HS-5 (cell line): Measurements from ENCODE around the gene NR1H4.
A peak's percentile ranks its signal among the peaks of the same experiment; 100 is the strongest.
"Not testable (repeated sequence)": the region's sequence is repeated elsewhere in the genome, so short reads cannot be mapped to it uniquely, and the experiment has no call there.

Source experiments
- DNase-seq: peaks from one replicate; pipeline ENCODE4 v3.0.0-alpha.2; 2012; ENCODE audit warnings: low read depth

The NR1H4 gene

GRCh38 chr12:100515968-100516367 is 42.3 kb downstream of the NR1H4 start:
- no peak for DNase-seq

GRCh38 chr12:100518376-100518775 is 44.7 kb downstream of the NR1H4 start:
- no peak for DNase-seq

GRCh38 chr12:100520048-100520769 is 46.5 kb downstream of the NR1H4 start:
- no peak for DNase-seq

GRCh38 chr12:100521958-100522357 is 48.3 kb downstream of the NR1H4 start:
- DNase-seq, result no peak

- DNase-seq, result no peak
Observed at GRCh38 chr12:100528034-100528433, 54.4 kb downstream of the NR1H4 start.

- DNase-seq, result no peak
Observed at GRCh38 chr12:100528471-100529127, 54.9 kb downstream of the NR1H4 start.

GRCh38 chr12:100529756-100530350 is 56.2 kb downstream of the NR1H4 start:
- no peak for DNase-seq

GRCh38 chr12:100533376-100533775 is 59.7 kb downstream of the NR1H4 start:
- DNase-seq, result no peak

GRCh38 chr12:100534625-100535227 is 61.1 kb downstream of the NR1H4 start:
- DNase-seq, result no peak

- DNase-seq, result no peak
Observed at GRCh38 chr12:100539202-100539601, 65.5 kb downstream of the NR1H4 start.

GRCh38 chr12:100544165-100544564 is 70.5 kb downstream of the NR1H4 start:
- DNase-seq, result no peak

GRCh38 chr12:100545092-100545491 is 71.4 kb downstream of the NR1H4 start:
- DNase-seq, result peak; percentile 33

- DNase-seq, result no peak
Observed at GRCh38 chr12:100553936-100554335, 80.3 kb downstream of the NR1H4 start.

- peak; percentile 81 for DNase-seq
Observed at GRCh38 chr12:100554608-100555077, 81.0 kb downstream of the NR1H4 start.

GRCh38 chr12:100555722-100556121 is 82.1 kb downstream of the NR1H4 start:
- no peak for DNase-seq

- no peak for DNase-seq
Observed at GRCh38 chr12:100557357-100557756, 83.7 kb downstream of the NR1H4 start.

- DNase-seq, result not testable (repeated sequence)
Observed at GRCh38 chr12:100559261-100559660, 85.6 kb downstream of the NR1H4 start.

GRCh38 chr12:100564090-100564489 is 90.4 kb downstream of the NR1H4 start:
- DNase-seq, result no peak

- DNase-seq, result no peak
Observed at GRCh38 chr12:100564905-100565467, 91.3 kb downstream of the NR1H4 start.

- DNase-seq, result no peak
Observed at GRCh38 chr12:100565987-100566545, 92.4 kb downstream of the NR1H4 start.

GRCh38 chr12:100566887-100567637 is 93.4 kb downstream of the NR1H4 start:
- DNase-seq, result peak; percentile 30
